ENCODE results near the gene TNNT3.

TNNT3 gene

GRCh38 chr11:1959786-1960185 lies 40.3 kb downstream of the TNNT3 start:
- no peak for DNase-seq (ENCODE audit: low read depth)

DNA sequence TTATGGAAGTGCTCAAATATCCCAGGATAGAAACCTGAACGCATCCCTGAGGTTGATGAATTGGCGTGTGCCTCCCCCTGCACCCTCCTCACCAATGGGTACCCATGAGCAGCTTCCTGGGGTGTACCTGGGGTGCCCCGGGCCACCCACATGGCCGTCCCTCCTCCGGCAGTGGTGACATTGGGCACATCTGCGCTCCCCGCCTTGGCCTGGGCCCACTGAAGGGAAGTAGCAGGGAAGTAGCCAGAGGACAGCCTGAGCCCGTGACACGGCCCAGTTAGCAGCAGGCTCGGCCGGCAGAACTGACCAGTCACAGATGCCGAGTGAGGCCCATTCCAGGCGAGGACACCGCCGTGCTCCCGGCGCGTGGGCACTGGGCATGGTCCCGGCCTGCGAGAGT lies 44.4 kb downstream of the TNNT3 start:
- DNase-seq (ENCODE audit: low read depth) = no peak

- DNase-seq (ENCODE audit: low read depth) = no peak
Observed at GRCh38 chr11:1964348-1964747, 44.8 kb downstream of the TNNT3 start.

- no peak for DNase-seq (ENCODE audit: low read depth)
Observed at GRCh38 chr11:1964955-1965354, 45.5 kb downstream of the TNNT3 start.

DNA sequence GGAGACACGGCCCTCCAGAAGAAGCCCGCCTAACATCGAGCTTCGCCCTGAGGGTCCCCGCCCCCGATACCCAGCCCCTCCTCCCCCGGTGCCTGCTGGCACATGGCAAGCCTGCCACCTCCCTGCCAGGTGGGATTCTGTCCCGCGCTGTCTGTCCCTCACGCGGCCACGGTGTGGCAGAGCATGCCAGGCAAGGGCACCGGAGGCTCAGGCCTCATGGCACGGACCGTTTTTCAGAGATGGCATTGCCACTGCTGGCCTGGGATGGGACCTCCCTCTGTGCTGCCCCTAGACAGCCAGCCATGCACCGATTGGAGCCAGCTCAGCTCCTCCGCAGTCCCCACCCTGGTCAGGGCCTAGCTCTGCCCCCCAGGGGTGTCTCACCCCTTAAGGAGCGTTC lies 47.0 kb downstream of the TNNT3 start:
- no peak for DNase-seq (ENCODE audit: low read depth)

- no peak for DNase-seq (ENCODE audit: low read depth)
Observed at GRCh38 chr11:1967641-1968225, 48.2 kb downstream of the TNNT3 start.

- no peak for DNase-seq (ENCODE audit: low read depth)
Observed at GRCh38 chr11:1968454-1969002, 49.0 kb downstream of the TNNT3 start.

GRCh38 chr11:1969035-1969434 lies 49.5 kb downstream of the TNNT3 start:
- DNase-seq (ENCODE audit: low read depth) = no peak

DNA sequence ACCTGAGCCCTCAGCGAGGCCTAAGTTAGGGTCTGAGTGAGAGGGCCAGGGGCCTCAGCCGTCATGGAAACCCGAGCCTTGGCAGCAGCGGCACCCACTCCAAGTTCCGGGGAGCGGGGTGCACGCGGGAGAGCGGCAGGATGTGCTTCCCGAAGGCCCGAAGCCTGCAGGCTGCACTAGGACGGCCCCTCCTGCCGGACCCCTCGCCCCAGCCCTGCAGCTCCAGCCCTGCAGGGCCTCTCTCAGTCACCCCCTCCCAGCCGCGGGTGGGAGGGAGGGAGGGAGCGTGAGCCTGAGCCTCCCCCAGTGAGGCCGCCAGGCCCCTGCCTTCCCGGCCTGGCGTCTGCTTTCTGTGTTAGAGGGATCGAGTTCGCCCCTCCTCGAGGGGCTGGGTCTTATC lies 50.3 kb downstream of the TNNT3 start:
- DNase-seq (ENCODE audit: low read depth) = no peak

- no peak for DNase-seq (ENCODE audit: low read depth)
Observed at GRCh38 chr11:1970956-1971355, 51.5 kb downstream of the TNNT3 start.

- no peak for DNase-seq (ENCODE audit: low read depth)
Observed at GRCh38 chr11:1975185-1975584, 55.7 kb downstream of the TNNT3 start.

GRCh38 chr11:1978720-1979473 lies 59.4 kb downstream of the TNNT3 start:
- DNase-seq (ENCODE audit: low read depth) = no peak

GRCh38 chr11:1979607-1980006 lies 60.1 kb downstream of the TNNT3 start:
- no peak for DNase-seq (ENCODE audit: low read depth)

GRCh38 chr11:1982873-1983600 lies 63.5 kb downstream of the TNNT3 start:
- DNase-seq (ENCODE audit: low read depth) = no peak

- no peak for DNase-seq (ENCODE audit: low read depth)
Observed at GRCh38 chr11:1983601-1983961, 64.1 kb downstream of the TNNT3 start.

- no peak for DNase-seq (ENCODE audit: low read depth)
Observed at GRCh38 chr11:1987024-1987423, 67.5 kb downstream of the TNNT3 start.

DNA sequence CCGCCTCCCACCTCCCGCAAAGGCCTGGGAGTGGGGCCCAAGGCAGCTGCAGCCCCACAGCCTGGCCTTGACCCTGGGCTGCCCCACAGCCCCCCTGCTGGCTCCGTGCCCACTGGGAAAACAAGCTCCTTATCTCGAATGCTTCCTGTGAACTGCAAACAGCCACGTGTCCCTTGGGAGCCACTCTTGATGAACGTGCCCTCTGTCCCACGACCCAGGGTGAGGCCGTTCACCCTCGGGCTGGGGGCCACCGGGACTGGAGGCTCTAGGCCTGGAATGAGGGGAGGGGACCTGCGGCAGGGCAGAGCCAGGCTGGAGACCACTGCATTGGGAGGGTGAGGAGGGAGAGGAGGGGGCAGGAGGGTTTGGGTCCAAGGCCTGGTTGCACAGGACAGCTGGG lies 68.7 kb downstream of the TNNT3 start:
- no peak for DNase-seq (ENCODE audit: low read depth)

Data from stimulated activated CD8-positive, alpha-beta memory T cell treated with anti-CD3 and anti-CD28 coated beads, Interleukin-7, amount 100 ng/mL, for 24 hours (primary cell).